ENCODE data around the gene RGS17.

DNA sequence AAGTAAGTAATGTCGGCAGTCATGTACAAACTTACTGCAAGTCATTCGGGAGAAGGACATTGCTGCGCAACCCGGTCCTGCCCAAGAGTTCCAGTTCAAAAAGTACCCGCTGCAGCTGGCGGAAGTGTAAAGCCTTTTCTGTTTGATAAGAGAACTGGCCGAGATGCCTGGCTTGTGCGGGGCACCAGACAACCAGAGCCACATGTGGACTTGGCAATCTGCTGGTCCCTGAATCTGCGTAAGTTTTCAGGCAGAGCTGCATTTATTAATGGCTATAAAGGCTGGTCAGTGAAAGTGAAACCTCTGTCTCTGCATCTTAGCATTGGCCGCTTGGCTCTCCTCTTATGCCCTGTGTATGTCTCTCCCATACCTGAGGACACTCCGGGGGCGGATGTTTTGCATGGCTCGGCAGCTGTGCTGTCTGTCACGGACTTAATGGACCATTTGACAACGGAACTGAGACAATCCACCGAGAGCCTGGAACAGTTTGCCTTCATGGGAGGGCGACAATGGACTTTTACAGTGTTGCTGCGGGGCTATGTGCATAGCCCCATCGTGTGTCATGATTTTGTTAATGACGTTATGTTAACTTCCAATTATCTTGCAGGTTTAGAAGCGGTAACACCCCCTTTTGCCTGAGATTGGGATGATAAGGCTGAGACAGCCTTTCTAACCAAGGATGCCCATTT is 19.8 kb upstream of the RGS17 start:
- TF ChIP-seq, protein P1, sequence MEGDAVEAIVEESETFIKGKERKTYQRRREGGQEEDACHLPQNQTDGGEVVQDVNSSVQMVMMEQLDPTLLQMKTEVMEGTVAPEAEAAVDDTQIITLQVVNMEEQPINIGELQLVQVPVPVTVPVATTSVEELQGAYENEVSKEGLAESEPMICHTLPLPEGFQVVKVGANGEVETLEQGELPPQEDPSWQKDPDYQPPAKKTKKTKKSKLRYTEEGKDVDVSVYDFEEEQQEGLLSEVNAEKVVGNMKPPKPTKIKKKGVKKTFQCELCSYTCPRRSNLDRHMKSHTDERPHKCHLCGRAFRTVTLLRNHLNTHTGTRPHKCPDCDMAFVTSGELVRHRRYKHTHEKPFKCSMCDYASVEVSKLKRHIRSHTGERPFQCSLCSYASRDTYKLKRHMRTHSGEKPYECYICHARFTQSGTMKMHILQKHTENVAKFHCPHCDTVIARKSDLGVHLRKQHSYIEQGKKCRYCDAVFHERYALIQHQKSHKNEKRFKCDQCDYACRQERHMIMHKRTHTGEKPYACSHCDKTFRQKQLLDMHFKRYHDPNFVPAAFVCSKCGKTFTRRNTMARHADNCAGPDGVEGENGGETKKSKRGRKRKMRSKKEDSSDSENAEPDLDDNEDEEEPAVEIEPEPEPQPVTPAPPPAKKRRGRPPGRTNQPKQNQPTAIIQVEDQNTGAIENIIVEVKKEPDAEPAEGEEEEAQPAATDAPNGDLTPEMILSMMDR (IDR thresholded peaks at IDR 0.05; ENCODE audit: low read depth, low read length), result no peak
- no peak for TF ChIP-seq EZH2phosphoT487 (IDR thresholded peaks at IDR 0.05; ENCODE audit: low read depth)
